Fibroblast of mammary gland (primary cell): ENCODE measurements around the gene NINL.
A peak's percentile ranks its signal among the peaks of the same experiment; 100 is the strongest.
"Not testable (repeated sequence)": the region's sequence is repeated elsewhere in the genome, so short reads cannot be mapped to it uniquely, and the experiment has no call there.

Experiments used
- DNase-seq: peaks from one replicate; pipeline ENCODE4 v3.0.0-alpha.2; 2010; ENCODE audit warnings: low read depth
- H3K4me3 ChIP-seq: 2 replicates; pipeline ENCODE4 v1.5.1; 2011; ENCODE audit warnings: low read depth, mild to moderate bottlenecking, low read length, moderate library complexity; ENCODE audit not compliant: control insufficient read depth
- TF ChIP-seq, protein P1 (sequence below): conservative IDR thresholded peaks from 2 replicates; pipeline ENCODE4 v1.5.1; 2011; ENCODE audit warnings: low read depth, low read length, inconsistent platforms; ENCODE audit not compliant: control insufficient read depth, insufficient read depth

Gene NINL

DNA sequence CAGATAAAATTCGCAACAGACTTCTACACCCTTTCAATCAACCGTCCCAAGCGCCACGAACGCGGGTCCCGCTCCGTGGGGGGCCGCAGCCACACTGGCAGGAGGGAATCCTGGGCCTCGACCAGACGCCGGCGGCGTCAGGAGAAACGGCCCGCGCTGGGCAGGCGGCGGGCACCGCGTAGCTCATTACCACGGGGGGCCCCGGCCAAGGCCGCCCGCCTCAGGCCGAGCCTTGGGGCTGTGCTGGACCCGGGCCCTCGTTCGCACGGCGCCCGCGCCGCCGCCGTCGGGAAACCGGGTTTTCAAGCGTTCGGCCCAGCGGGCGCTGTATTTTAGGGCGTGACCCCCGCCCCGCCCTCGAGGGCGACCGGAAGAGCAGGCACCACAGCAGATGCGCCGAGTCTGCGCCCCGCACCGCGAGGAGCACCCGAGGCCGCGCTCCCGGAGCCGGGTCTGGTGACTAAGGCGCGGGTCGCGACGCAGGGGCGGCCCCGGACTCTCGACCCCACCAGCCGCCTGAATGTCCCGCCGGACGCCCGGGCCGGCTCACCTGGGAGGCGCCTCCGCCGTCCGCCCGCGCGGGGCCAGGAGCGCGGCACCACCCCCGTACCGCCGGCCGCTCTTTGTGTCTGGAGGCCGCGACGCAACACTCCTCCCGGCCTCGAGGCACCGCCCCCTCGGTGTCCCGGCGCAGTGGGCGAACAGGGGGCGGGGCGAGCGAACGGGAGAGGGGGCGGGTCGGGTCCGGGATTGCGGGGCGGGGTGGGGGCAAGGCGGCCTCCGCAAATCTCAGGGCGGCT is at the start of gene NINL:
NINL (minus strand) TSS at position 627 of the 800 bp plus-strand sequence. CDS start 58,944 bp downstream, outside the sequence.
- H3K4me3 ChIP-seq = peak within 1 kb of the TSS; percentile 57
- peak; percentile 48 for DNase-seq
- TF ChIP-seq, protein P1, sequence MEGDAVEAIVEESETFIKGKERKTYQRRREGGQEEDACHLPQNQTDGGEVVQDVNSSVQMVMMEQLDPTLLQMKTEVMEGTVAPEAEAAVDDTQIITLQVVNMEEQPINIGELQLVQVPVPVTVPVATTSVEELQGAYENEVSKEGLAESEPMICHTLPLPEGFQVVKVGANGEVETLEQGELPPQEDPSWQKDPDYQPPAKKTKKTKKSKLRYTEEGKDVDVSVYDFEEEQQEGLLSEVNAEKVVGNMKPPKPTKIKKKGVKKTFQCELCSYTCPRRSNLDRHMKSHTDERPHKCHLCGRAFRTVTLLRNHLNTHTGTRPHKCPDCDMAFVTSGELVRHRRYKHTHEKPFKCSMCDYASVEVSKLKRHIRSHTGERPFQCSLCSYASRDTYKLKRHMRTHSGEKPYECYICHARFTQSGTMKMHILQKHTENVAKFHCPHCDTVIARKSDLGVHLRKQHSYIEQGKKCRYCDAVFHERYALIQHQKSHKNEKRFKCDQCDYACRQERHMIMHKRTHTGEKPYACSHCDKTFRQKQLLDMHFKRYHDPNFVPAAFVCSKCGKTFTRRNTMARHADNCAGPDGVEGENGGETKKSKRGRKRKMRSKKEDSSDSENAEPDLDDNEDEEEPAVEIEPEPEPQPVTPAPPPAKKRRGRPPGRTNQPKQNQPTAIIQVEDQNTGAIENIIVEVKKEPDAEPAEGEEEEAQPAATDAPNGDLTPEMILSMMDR = no peak

DNA sequence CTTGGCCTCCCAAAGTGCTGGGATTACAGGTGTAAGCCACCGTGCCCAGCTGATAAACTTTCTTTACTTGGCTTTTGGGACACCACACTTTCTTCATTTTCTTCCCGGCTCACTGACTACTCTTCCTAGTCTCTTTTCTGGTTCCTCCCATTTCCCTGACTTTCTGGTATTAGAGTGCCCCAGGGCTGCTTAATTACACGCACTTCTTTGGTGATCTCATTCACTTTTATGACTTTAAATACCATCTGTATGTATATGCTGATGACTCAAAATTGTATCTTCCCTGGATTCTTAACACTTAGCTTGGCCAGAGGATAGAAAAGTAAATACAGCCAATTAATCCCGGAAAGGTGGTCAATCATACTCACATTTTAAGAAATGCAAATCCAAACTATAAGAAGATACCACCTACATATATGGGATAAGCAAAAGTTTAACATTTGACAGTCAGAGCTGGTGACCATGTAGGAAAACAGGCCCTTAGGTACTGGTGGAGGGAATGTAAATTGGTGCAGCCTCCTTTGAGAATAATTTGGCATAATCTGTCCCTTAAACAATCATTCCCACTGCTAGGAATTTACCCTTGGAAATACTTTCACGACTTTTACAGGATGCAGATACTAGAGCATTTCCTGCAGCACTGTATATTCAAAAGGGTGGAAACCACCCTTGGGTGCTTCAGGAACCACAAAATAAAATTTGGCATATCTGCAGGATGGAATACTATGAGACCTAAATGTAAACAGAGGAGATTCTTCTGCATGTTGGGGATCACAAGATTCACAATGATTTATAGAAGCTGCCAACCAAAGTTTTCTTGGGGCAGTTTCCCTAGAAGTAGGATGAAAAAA is 47.8 kb upstream of the NINL start:
- H3K4me3 ChIP-seq = no peak overlapping the region
- TF ChIP-seq, protein P1 = no peak
- peak; percentile 10 for DNase-seq

DNA sequence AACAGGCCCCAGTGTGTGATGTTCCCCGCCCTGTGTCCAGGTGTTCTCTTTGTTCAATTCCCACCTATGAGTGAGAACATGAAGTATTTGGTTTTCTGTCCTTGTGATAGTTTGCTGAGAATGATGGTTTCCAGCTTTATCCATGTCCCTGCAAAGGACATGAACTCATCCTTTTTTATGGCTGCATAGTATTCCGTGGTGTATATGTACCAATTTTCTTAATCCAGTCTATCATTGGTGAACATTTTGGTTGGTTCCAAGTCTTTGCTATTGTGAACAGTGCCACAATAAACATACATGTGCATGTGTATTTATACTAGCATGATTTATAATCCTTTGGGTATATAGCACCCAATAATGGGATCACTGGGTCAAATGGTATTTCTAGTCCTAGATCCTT is 45.3 kb upstream of the NINL start:
- DNase-seq, H3K4me3 ChIP-seq: not testable (repeated sequence)

DNA sequence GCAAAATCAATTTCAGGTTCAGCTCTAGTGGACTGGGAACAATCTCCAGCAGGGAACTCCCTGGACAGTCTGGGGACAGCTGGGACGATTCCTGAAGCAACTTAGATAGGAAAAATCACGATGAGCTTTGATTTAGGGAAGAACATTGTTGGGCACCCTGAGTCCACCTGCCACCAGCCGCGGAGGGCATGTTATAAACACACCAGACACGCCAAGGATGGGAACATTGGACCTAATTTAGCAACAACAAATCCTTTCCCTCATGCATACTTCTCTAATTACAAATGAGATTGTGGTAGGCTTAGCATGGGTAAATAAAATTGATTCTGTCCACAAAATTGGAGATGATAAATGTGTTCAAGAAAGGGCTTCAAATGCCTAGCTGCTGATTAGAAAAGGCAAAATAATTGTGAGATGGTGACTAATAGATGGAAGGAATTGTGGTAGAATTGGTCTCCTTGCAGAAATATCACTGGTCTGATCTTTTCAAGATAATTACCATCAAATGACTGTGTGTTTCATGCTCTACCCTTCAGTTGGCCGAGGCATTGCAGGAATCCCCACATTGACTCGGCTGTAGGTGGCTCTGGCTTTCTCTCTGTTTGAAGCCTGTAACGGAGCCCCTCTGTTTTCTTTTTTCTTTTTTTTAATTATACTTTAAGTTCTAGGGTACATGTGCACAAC is 44.6 kb upstream of the NINL start:
- no peak for DNase-seq
- TF ChIP-seq, protein P1 = no peak
- no peak overlapping the region for H3K4me3 ChIP-seq

DNA sequence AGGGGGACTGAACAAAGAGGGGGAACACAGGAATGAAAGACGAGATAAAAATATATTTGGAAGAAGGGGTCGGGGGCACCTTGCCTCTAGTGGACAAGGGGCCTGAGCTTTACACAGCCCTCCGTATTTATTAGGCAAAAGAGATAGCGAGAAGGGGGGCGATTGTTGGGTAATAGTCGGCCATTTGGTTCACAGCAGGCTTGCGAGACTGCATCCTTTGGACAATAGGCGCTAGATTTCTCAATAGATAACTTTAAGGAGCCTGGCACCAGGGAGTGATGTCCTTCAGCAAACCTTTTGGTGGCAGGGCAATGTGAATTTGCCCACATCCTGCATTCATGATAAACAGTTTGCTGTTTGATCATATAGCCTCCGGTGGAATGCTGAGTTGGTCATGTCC is 41.4 kb upstream of the NINL start:
- no peak for DNase-seq

DNA sequence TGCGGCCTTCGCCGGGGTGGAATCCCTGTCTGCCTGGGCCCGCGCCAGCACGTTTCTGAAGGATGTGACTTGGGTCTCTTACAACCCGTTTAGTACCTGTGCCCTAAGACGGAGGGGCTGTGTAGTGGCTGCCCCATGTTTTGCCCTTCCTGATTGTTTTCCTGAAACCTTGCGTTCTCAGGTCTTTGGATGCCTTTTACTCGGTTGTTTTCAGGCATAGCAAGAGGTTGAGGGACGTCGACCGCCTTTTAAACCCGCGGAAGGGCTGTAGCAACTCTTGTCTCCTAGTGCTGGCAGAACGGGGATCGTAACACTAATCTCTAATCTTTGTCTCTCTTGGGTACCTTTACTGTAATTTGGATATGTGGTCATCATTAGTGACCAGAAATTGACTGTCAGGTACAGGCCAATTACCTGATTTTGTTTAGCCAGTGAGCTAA is 39.2 kb upstream of the NINL start:
- TF ChIP-seq, protein P1 = no peak
- H3K4me3 ChIP-seq = peak overlapping the region; percentile 85
- peak; percentile 37 for DNase-seq

More for the DNA sequence above, 41.4 kb upstream of the NINL start:
- TF ChIP-seq, protein P1 = no peak
- H3K4me3 ChIP-seq = no peak overlapping the region
